A375 (cell line): ENCODE results near the gene CCDC32. TPM values are rescaled to one million over a fixed set of nuclear protein-coding genes. Genes with fewer than 3 reads are reported as not detected.

Source experiments
- small RNA-seq: library from RNA; depleted of rRNA; stranded (forward); fragments of <200 nt; gene quantifications from one replicate; pipeline ENCODE3, GENCODE V24; 2014
- total RNA-seq: library from RNA; depleted of rRNA; stranded (reverse); fragments of >200 nt; shearing (Covaris generic); gene quantifications from 2 replicates; pipeline ENCODE4 v1.2.3, GENCODE V29; 2014; rRNA removed

The CCDC32 gene
- total RNA-seq: 8.9 and 10.5 TPM in 2 replicates

GRCh38 chr15:40564591-40565332, at the start of gene CCDC32:
Gene CCDC32 (minus strand): TSS chr15:40565042. CDS start chr15:40563015, 2,027 bp downstream.

GRCh38 chr15:40593588-40594428, 29.0 kb upstream of the CCDC32 start, which contains the start of gene KNL1:
Gene KNL1 (plus strand): TSS chr15:40594249. CDS start chr15:40602932, 8,683 bp downstream.

GRCh38 chr15:40569129-40569953, 4.5 kb upstream of the CCDC32 start, which contains the start of gene RPUSD2:
Gene RPUSD2 (plus strand): TSS chr15:40569299. CDS start chr15:40569338, 39 bp downstream.

Small RNA genes within 50 kb of the gene (small RNA-seq; reads per million reads assigned to genes)
- gene RF00017 (not detected), gene RNU6-516P (not detected)

Other genes starting within 250 kb of the CCDC32 start
- gene INAFM2, start 241.3 kb downstream of the CCDC32 start, total RNA-seq: 16.1 and 17.4 TPM in 2 replicates
- gene CCDC9B, start 224.1 kb downstream of the CCDC32 start, total RNA-seq: 47.7 and 53.8 TPM in 2 replicates
- not detected in 2 replicates for gene PHGR1, start 214.0 kb downstream of the CCDC32 start, total RNA-seq
- 0.15 and 1.0 TPM in 2 replicates for gene DISP2, start 206.8 kb downstream of the CCDC32 start, total RNA-seq
- gene KNSTRN, start 182.3 kb downstream of the CCDC32 start, total RNA-seq: 114 and 118 TPM in 2 replicates
- 33.1 and 36.4 TPM in 2 replicates for gene IVD, start 159.2 kb downstream of the CCDC32 start, total RNA-seq
- gene BAHD1, start 124.1 kb downstream of the CCDC32 start, total RNA-seq: 9.8 and 12.5 TPM in 2 replicates
- 18.4 and 22.0 TPM in 2 replicates for gene CHST14, start 94.1 kb downstream of the CCDC32 start, total RNA-seq
- 28.7 and 32.2 TPM in 2 replicates for gene RPUSD2, start 4.3 kb upstream of the CCDC32 start, total RNA-seq
- gene KNL1, start 29.2 kb upstream of the CCDC32 start, total RNA-seq: 25.2 and 26.9 TPM in 2 replicates
- 28.1 and 29.8 TPM in 2 replicates for gene RAD51, start 130.1 kb upstream of the CCDC32 start, total RNA-seq
- gene RMDN3, start 190.2 kb upstream of the CCDC32 start, total RNA-seq: 20.3 and 23.7 TPM in 2 replicates
- gene GCHFR, start 199.0 kb upstream of the CCDC32 start, total RNA-seq: 29.0 and 31.7 TPM in 2 replicates
- 0.49 and 0.88 TPM in 2 replicates for gene C15orf62, start 204.9 kb upstream of the CCDC32 start, total RNA-seq
- gene ZFYVE19, start 242.0 kb upstream of the CCDC32 start, total RNA-seq: 26.9 and 28.2 TPM in 2 replicates
- gene DNAJC17, start 242.4 kb upstream of the CCDC32 start, total RNA-seq: 61.7 and 79.5 TPM in 2 replicates